Cardiac muscle cell (in vitro differentiated cells and primary cell): ENCODE measurements around the gene DLG4. TPM values are rescaled to one million over a fixed set of nuclear protein-coding genes. Genes with fewer than 3 reads are reported as not detected.

Experiments used
- DNase-seq, 2 donors: peaks; one replicate each; pipeline versions ENCODE4 v3.0.0 to v3.0.0-alpha.2; 2010 to 2017; ENCODE audit warnings: low read depth in 1 of 2, low spot score in 1 of 2
- H3K27ac ChIP-seq: fragments of 200-600 bp; sonication (generic); 2 replicates; pipeline ENCODE4 v1.5.1; 2016
- H3K27me3 ChIP-seq: fragments of 200-600 bp; sonication (generic); 2 replicates; pipeline ENCODE4 v1.6.0; 2016; ENCODE audit warnings: control low read depth
- H3K36me3 ChIP-seq: fragments of 200-600 bp; sonication (generic); 2 replicates; pipeline ENCODE4 v1.5.1; 2016; ENCODE audit warnings: control low read depth
- H3K4me1 ChIP-seq: fragments of 200-600 bp; sonication (generic); 2 replicates; pipeline ENCODE4 v1.8.1; 2017; ENCODE audit warnings: low read depth, mild to moderate bottlenecking, mixed run types
- H3K4me3 ChIP-seq: fragments of 200-600 bp; sonication (generic); 2 replicates; pipeline ENCODE4 v1.5.1; 2016; ENCODE audit warnings: mild to moderate bottlenecking
- H3K9me3 ChIP-seq: fragments of 200-600 bp; sonication (generic); 2 replicates; pipeline ENCODE4 v1.5.1; 2017; ENCODE audit warnings: low read depth, mild to moderate bottlenecking, control low read depth
- polyA plus RNA-seq: library from polyadenylated mRNA; unstranded; fragments of >200 nt; fragmentation: Nextera tagmentation; extraction: Ambion mirVana; gene quantifications from 2 replicates; pipeline ENCODE4 v1.2.1, GENCODE V29; 2016
- total RNA-seq: library from RNA; depleted of rRNA; stranded (reverse); fragments of >200 nt; gene quantifications from 2 replicates; pipeline ENCODE4 v1.2.3, GENCODE V29; 2016
- TF ChIP-seq, protein P1 (sequence below): IDR thresholded peaks from 2 replicates; pipeline ENCODE4 v1.5.1; 2012; ENCODE audit warnings: low read depth, mild to moderate bottlenecking, low read length

DLG4 gene
- 32.9 and 40.6 TPM in 2 replicates for total RNA-seq
- polyA plus RNA-seq, result 6.8 and 7.4 TPM in 2 replicates

- peak; percentile 90 to 94 for DNase-seq
- no peaks in the 10 kb centered on the region for H3K9me3 ChIP-seq
- H3K4me1 ChIP-seq, result peaks cover 32% of the 10 kb centered on the region
- peak within 1 kb of the TSS; percentile 82 for H3K4me3 ChIP-seq
- TF ChIP-seq, protein P1, sequence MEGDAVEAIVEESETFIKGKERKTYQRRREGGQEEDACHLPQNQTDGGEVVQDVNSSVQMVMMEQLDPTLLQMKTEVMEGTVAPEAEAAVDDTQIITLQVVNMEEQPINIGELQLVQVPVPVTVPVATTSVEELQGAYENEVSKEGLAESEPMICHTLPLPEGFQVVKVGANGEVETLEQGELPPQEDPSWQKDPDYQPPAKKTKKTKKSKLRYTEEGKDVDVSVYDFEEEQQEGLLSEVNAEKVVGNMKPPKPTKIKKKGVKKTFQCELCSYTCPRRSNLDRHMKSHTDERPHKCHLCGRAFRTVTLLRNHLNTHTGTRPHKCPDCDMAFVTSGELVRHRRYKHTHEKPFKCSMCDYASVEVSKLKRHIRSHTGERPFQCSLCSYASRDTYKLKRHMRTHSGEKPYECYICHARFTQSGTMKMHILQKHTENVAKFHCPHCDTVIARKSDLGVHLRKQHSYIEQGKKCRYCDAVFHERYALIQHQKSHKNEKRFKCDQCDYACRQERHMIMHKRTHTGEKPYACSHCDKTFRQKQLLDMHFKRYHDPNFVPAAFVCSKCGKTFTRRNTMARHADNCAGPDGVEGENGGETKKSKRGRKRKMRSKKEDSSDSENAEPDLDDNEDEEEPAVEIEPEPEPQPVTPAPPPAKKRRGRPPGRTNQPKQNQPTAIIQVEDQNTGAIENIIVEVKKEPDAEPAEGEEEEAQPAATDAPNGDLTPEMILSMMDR, result no peak
- H3K27ac ChIP-seq, result peak within 1 kb of the TSS; percentile 81
- H3K27me3 ChIP-seq, result no peaks in the 10 kb centered on the region
- H3K36me3 ChIP-seq, result peaks cover 28% of the 10 kb centered on the region
These were observed at the start of gene DLG4, which contains the start of gene ACADVL for GRCh38 chr17:7219812-7220592. Gene DLG4, minus strand, starts transcription at chr17:7219836. Gene ACADVL, plus strand, starts transcription at chr17:7219938. Its CDS starts 47 bp downstream, at chr17:7219985.

GRCh38 chr17:7266784-7267183, 47.1 kb upstream of the DLG4 start:
- no peaks in the 10 kb centered on the region for H3K9me3 ChIP-seq
- H3K36me3 ChIP-seq, result no peaks in the 10 kb centered on the region
- TF ChIP-seq, protein P1, result no peak
- no peaks in the 10 kb centered on the region for H3K4me1 ChIP-seq
- no peak overlapping the region for H3K27ac ChIP-seq
- H3K27me3 ChIP-seq, result peaks cover 30% of the 10 kb centered on the region
- no peak for DNase-seq
- no peak overlapping the region for H3K4me3 ChIP-seq

DNA sequence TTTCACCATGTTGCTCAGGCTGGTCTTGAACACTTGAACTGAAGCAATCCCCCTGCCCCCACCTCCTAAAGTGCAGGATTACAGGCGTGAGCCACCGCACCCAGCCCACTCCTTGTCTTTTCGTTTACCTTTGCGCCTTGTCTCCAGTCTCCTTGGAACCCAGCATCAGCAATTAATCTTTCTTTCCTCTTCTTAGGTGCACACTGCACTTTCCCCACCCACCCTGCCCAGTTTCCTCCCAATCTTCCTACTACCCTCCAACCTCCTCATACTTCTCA, 44.1 kb upstream of the DLG4 start:
- peaks cover 44% of the 10 kb centered on the region for H3K27me3 ChIP-seq

GRCh38 chr17:7262935-7263800, 43.5 kb upstream of the DLG4 start:
- peaks cover 8% of the 10 kb centered on the region for H3K36me3 ChIP-seq
- TF ChIP-seq, protein P1, result no peak
- no peak overlapping the region for H3K27ac ChIP-seq
- H3K4me3 ChIP-seq, result peak overlapping the region; percentile 3
- peak in 1 of 2 donors; percentile 10 for DNase-seq
- peaks cover 5% of the 10 kb centered on the region for H3K4me1 ChIP-seq
- peaks cover 44% of the 10 kb centered on the region for H3K27me3 ChIP-seq
- H3K9me3 ChIP-seq, result no peaks in the 10 kb centered on the region

More for the DNA sequence above, 44.1 kb upstream of the DLG4 start:
- H3K27ac ChIP-seq, result no peak overlapping the region
- TF ChIP-seq, protein P1, result no peak
- H3K36me3 ChIP-seq, result peaks cover 5% of the 10 kb centered on the region
- H3K4me3 ChIP-seq, result no peak overlapping the region
- no peak for DNase-seq
- H3K9me3 ChIP-seq, result no peaks in the 10 kb centered on the region
- H3K4me1 ChIP-seq, result peaks cover 5% of the 10 kb centered on the region

DNA sequence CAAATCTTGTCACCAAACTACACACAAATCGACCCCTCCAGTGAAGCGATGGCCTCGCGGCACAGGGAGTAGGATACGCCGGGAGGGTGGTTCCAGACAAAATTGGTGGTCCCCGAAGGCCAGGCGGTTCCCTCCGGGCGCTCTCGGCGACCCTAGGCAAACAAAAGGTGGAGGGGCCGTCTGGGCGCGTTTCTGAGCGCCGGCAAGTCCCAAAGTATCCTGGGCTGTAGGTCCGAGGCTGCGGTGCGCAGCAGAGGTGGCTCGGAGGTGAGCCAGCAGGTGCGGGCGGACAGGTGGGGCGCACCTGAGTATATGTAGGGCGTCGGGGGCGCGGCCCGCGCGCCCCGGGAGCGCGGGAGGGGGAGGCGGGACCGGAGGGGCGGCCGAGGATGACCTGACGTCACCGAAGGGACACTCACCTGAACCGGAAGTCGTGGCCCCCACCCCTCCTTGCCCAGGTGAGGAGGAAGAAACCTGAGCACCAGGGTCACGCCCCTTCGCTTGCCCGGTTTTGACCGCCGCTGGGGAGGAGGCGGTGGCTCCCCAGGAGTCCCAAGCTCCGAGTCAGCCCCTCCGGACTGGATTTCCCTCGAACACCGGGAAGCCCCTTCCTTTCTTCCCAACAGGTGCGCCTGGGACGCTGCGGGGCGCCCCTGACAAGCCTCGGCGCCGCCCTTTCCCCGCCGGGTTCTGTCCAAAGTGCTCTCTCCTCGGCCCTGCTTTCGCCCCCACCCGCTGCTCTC, 42.7 kb upstream of the DLG4 start, which contains the start of gene CLDN7:
Gene CLDN7 (minus strand): TSS at position 287 of the 743 bp plus-strand sequence. CDS start 435 bp downstream, outside the sequence.
- H3K27ac ChIP-seq, result no peak within 1 kb of the TSS
- TF ChIP-seq, protein P1, result no peak

More for the DNA sequence above, 42.7 kb upstream of the DLG4 start, which contains the start of gene CLDN7:
- DNase-seq, result no peak
- Histone ChIP-seq H3K4me3 (peak within 1 kb of the TSS; percentile 25), H3K9me3 (no peaks in the 10 kb centered on the region), H3K4me1 (peaks cover 5% of the 10 kb centered on the region), H3K27me3 (peaks cover 44% of the 10 kb centered on the region), H3K36me3 (peaks cover 14% of the 10 kb centered on the region)
